Esophagus muscularis mucosa (tissue), 4 donors: ENCODE results near the gene DACT2. TPM values are rescaled to one million over a fixed set of nuclear protein-coding genes. Genes with fewer than 3 reads are reported as not detected.

Source experiments
- DNase-seq: peaks from one replicate; pipeline ENCODE4 v3.0.0-alpha.2; 2017; ENCODE audit errors: extremely low spot score
- H3K27ac ChIP-seq, 4 donors: fragments of 200-600 bp; sonication (generic); replicated peaks in 1 of 4; 1 replicate in 3 of 4; 2 replicates in 1 of 4; pipeline ENCODE4 v1.5.1; 2016 to 2019; ENCODE audit warnings: mild to moderate bottlenecking in 1 of 4
- H3K27me3 ChIP-seq, 4 donors: fragments of 200-600 bp; sonication (generic); one replicate each; pipeline versions ENCODE4 v1.5.1 to v1.6.0; 2016 to 2019
- H3K36me3 ChIP-seq, 4 donors: fragments of 200-600 bp; sonication (generic); one replicate each; pipeline ENCODE4 v1.5.1; 2016 to 2019
- H3K4me1 ChIP-seq, 4 donors: fragments of 200-600 bp; sonication (generic); one replicate each; pipeline ENCODE4 v1.5.1; 2016 to 2019
- H3K4me3 ChIP-seq, 4 donors: fragments of 200-600 bp; sonication (generic); 1 replicate in 2 of 4; 2 replicates in 2 of 4; pipeline ENCODE4 v1.5.1; 2016 to 2019; ENCODE audit warnings: mild to moderate bottlenecking in 4 of 4, moderate library complexity in 1 of 4
- H3K9me3 ChIP-seq, 4 donors: fragments of 200-600 bp; sonication (generic); 1 replicate in 3 of 4; 2 replicates in 1 of 4; pipeline ENCODE4 v1.5.1; 2016 to 2019
- CTCF ChIP-seq, 3 experiments: fragments of 200-600 bp in 2 of 3; fragments of 450-650 bp in 1 of 3; sonication (generic) in 2 of 3; IDR thresholded peaks; one replicate each; pipeline ENCODE4 v1.5.1; 2017 to 2019; ENCODE audit warnings: antibody characterized with exemption in 3 of 3, mild to moderate bottlenecking in 2 of 3, moderate library complexity in 1 of 3
- EP300 ChIP-seq: sonication (generic); formaldehyde crosslinking; IDR thresholded peaks from one replicate; pipeline ENCODE4 v1.6.1; 2017; ENCODE audit warnings: antibody characterized with exemption
- POLR2A ChIP-seq: fragments of 450-650 bp; IDR thresholded peaks from one replicate; pipeline ENCODE4 v1.6.1; 2017; ENCODE audit warnings: antibody characterized with exemption, moderate library complexity, mild to moderate bottlenecking, low read depth
- POLR2AphosphoS5 ChIP-seq, 2 donors: sonication (generic); formaldehyde crosslinking; IDR thresholded peaks; one replicate each; pipeline ENCODE4 v1.6.1; 2017; ENCODE audit warnings: antibody characterized with exemption in 2 of 2
- WGBS: methylation state at CpG from one replicate; pipeline ENCODE4 v1.1.5; 2018; 5-methylcytosine and 5-hydroxymethylcytosine counted together
- intact Hi-C: fragments of 100-400 bp; cut with DNase I; formaldehyde crosslinking; loops from one replicate; pipeline ENCODE4 v1.15.1; 2023
- total RNA-seq, 4 donors: library from RNA; depleted of rRNA; stranded (reverse); fragments of >200 nt; gene quantifications; one replicate each; pipeline versions ENCODE4 v1.1.0 to v1.2.1, GENCODE V29; 2016

DACT2 gene
- total RNA-seq, 4 donors from 2014 or later = 0.83 to 2.5 (median 1.3) TPM

- no peak overlapping the region for H3K4me3 ChIP-seq
- intact Hi-C loops = no loop called here
- 90% methylated on average over 28 of the region's 28 CpGs for WGBS
Observed at GRCh38 chr6:168299541-168300511, 19.8 kb downstream of the DACT2 start.

GRCh38 chr6:168297643-168298042 is 21.9 kb downstream of the DACT2 start:
- no peak overlapping the region for H3K27ac ChIP-seq
- WGBS = 88% methylated on average over 13 of the region's 13 CpGs
- intact Hi-C loops = no loop called here

More at GRCh38 chr6:168299541-168300511, 19.8 kb downstream of the DACT2 start:
- Histone ChIP-seq H3K36me3 (no peaks in the 10 kb centered on the region), H3K4me1 (no peaks in the 10 kb centered on the region), H3K27ac (no peak overlapping the region), H3K27me3 (no peaks in the 10 kb centered on the region), H3K9me3 (no peaks in the 10 kb centered on the region)
- TF ChIP-seq POLR2AphosphoS5 (IDR thresholded peaks at IDR 0.05) (no peak), POLR2A (no peak), EP300 (no peak), CTCF (IDR thresholded peaks at IDR 0.05) (no peak)
- DNase-seq = no peak

GRCh38 chr6:168294901-168295300 is 24.7 kb downstream of the DACT2 start:
- Histone ChIP-seq H3K36me3 (no peaks in the 10 kb centered on the region), H3K4me3 (no peak overlapping the region), H3K27ac (no peak overlapping the region), H3K27me3 (peaks cover 0 to 11% (median 0%) of the 10 kb centered on the region in 4 donors), H3K4me1 (no peaks in the 10 kb centered on the region), H3K9me3 (no peaks in the 10 kb centered on the region)
- intact Hi-C loops = no loop called here
- DNase-seq = no peak
- 76% methylated on average over 7 of the region's 7 CpGs for WGBS
- TF ChIP-seq POLR2AphosphoS5 (IDR thresholded peaks at IDR 0.05) (no peak), EP300 (no peak), CTCF (IDR thresholded peaks at IDR 0.05) (no peak), POLR2A (no peak)

More at GRCh38 chr6:168297643-168298042, 21.9 kb downstream of the DACT2 start:
- peaks cover 0 to 9% (median 0%) of the 10 kb centered on the region in 4 donors for H3K27me3 ChIP-seq
- no peak for DNase-seq
- no peaks in the 10 kb centered on the region for H3K4me1 ChIP-seq
- TF ChIP-seq POLR2AphosphoS5 (IDR thresholded peaks at IDR 0.05) = no peak
- TF ChIP-seq EP300 = no peak
- TF ChIP-seq CTCF (IDR thresholded peaks at IDR 0.05) = no peak
- no peak for TF ChIP-seq POLR2A
- no peak overlapping the region for H3K4me3 ChIP-seq
- H3K9me3 ChIP-seq = no peaks in the 10 kb centered on the region
- no peaks in the 10 kb centered on the region for H3K36me3 ChIP-seq

- Histone ChIP-seq H3K4me1 (no peaks in the 10 kb centered on the region), H3K27me3 (peaks cover 0 to 20% (median 0%) of the 10 kb centered on the region in 4 donors), H3K4me3 (no peak overlapping the region), H3K9me3 (no peaks in the 10 kb centered on the region), H3K27ac (no peak overlapping the region), H3K36me3 (no peaks in the 10 kb centered on the region)
- TF ChIP-seq POLR2A (no peak), EP300 (no peak), CTCF (IDR thresholded peaks at IDR 0.05) (no peak), POLR2AphosphoS5 (IDR thresholded peaks at IDR 0.05) (no peak)
- intact Hi-C loops = no loop called here
- no peak for DNase-seq
- WGBS = 82% methylated on average over 25 of the region's 26 CpGs
Observed at GRCh38 chr6:168293636-168294530, 25.7 kb downstream of the DACT2 start.
